NCI-H1436 (cell line): ENCODE data around the gene CHCT1.
A peak's percentile ranks its signal among the peaks of the same experiment; 100 is the strongest.
"Not testable (repeated sequence)": the region's sequence is repeated elsewhere in the genome, so short reads cannot be mapped to it uniquely, and the experiment has no call there.

Experiments used
- DNase-seq: peaks from one replicate; lab custom pipeline; 2025; lab: John Stamatoyannopoulos, UW

CHCT1 gene

DNA sequence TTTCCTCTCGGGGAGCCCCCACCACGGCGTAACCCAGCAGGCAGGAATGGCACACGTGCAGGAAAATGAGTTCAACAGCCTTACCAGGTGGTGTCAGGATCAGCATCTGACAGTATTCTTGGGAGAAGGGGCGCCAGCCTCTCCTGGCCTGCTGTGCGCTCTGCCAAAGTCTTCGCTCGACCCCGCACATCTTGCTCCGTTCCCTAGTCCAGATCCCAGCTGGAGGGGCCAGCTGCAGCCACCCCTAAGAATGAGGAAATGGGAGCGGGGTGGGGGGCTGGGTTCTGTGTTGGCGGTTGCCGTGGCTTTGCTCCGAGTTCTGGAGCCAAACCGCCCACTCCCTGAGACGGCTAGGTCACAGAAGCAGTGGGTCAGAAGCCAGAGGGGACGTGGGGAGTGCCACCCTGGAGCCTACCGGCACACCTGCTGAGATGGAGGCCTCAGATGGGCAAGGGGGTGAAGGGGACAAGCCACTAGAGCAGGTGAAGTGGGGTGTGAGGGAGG lies at the start of gene CHCT1:
Gene CHCT1, plus strand, starts transcription at position 328 of the 504 bp plus-strand sequence. Its CDS starts 104 bp downstream, at position 432.
- no peak for DNase-seq

DNA sequence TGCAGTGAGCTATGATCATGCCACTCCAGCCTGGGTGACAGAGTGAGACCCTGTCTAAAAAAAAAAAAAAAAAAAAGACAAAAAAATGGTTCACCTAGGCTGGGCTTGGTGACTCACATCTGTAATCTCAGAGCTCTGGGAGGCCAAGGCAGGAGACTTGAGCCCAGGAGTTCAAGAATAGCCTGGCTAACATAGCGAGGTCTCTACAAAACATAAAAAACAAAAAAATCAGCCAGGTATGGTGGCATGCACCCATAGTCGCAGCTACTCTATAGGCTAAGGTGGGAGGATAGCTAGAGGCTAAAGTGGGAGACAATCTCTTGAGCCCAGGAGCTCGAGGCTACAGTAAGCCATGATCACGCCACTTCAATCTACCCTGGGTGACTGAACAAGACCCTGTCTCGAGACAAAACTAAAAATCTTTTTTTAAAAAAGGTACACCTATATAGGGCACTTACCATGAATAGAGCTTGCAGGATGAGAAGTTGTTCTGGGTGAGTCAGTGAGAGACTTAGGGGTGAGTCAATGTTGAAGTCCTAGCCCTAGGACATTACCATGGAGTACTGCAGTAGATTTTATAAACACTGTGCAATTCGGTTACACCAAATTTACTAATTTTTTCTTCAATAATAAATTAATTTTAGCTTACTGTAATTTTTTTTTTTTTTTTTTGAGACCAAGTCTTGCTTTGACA lies 49.4 kb upstream of the CHCT1 start:
- no peak for DNase-seq

DNA sequence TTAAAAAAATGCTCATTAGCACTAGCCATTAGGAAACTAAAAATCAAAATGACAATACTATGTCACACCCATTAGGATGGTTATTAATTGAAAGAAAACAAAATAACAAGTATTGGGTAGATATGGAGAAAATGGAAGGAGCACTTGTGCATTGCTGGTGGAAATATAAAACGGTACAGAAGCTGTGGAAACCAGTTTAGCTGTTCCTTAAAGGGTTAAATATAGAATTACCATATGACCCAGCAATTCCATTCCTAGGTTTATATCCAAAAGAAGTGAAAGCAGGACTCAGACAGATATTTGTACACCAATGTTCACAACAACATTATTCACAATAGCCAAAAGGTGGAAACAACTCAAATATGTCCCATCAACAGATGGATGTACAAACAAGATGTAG lies 44.1 kb upstream of the CHCT1 start:
- not testable (repeated sequence) for DNase-seq

DNA sequence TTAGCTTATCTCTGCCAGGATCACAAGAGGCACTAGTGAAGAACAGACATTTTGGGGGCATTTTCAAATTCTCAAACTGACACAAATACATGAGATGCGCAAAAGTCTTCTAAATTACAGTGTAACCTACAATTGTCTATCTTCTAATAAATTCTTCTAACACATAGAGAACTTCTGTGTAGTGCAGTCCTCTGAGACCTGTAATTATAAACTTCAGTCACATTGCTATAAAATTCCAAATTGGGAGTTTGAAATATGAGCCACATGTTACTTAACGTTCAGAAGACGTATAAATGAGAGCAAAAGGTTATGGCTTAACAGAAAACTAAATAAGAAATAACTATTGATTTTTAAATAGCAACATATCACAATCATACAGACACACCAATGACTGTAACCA lies 42.8 kb upstream of the CHCT1 start:
- not testable (repeated sequence) for DNase-seq

DNA sequence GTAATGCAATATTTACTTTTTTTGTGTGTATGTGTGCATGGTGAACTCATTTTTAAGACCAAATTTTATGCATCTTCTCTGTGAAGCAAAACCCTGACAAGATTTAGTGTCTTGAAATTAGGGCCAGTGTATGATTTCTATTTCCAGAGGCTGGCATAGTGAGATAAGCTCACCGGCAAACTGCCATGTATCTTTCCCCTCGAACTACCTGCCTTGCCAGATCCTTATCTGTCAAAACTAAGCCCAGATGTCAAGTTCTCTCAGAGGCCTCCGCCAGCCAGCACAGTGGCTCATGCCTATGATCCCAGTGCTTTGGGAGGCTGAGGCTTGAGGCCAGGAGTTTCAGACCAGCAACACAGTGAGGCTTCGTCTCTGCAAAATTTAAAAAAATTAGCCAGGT lies 40.3 kb upstream of the CHCT1 start:
- no peak for DNase-seq

DNA sequence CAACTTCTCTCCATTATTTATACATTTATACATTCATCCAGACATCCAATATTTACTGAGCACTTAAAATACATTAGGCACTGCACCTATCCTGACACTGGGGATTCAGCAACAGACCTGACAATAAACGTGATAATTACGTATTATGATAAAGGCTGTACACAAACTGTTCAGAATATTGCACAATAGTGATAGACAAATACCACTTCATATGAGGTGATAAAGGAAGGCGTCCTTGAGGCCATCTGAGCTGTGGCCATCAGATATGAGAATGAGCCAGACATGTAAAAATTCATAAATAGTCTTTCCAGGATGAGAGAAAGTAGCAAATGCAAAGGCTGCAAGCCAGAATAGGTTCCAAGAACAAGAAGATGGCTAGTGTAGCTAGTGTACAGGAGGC lies 38.9 kb upstream of the CHCT1 start:
- peak; percentile 51 for DNase-seq

DNA sequence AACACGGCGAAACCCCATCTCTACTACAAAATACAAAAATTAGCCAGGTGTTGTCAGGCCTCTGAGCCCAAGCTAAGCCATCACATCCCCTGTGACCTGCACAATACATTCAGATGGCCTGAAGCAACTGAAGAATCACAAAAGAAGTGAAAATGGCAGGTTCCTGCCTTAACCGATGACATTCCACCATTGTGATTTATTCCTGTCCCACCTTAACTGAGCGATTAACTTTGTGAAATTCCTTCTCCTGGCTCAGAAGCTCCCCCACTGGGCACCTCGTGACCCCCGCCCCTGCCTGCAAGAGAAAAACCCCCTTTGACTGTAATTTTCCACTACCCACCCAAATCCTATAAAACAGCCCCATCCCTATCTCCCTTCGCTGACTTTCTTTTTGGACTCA lies 37.4 kb upstream of the CHCT1 start:
- DNase-seq = not testable (repeated sequence)

DNA sequence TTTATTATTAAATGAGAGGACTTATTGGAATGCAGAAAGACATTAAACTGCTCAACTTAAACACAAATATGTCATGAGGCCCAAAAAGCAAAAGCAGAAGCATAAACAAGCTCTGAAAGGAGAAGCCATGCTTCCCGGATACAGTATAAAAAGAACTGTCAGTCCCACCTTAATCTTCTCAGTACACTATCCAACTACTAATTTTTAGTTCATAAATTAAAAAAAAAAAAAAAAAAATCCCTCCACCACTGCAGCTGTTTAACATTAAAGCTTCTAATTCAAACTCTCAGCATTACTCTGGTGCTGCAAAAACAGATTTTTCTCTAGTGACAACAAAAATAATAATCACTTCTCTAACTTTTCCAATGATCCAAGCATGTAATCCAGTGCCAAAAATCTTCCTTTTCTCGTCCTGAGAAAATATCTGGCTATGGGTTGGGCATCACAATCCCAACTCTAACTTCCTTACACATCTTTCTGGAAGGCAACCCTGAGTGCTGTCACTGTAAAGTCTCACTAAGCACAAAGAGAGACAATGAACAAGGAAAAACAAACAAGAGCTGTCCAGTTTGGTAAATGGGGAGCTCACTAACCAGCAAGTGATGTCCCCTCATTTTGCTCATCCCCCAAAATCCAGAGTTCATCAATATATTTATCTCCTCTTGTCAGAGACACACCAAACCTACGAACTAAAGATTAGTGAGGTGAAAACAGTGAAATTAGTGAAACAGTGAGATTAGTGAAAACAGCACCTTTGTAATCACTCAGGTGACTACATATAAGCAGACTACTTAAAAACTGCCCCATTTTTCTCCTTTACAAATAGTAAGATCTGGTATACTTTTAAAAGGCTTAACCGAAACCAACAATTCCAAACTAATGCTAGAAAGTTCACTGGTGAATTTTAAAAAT lies 35.9 kb upstream of the CHCT1 start:
- no peak for DNase-seq

DNA sequence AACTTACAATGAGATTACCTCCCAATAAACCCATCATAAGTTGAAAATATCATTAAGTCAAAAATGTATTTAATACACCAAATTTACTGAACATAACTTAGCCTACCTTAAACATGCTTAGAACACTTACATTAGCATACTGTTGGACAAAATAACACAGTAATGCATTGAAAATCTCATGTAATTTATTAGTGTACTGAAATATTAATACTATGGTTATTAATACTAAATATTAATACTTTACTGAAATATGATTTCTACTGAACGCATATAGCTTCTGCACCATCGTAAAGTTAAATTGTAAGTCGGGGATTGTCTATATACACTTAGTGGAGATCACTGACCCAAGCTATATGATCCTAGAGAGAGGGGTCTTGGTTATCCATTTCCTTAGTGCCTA lies 34.6 kb upstream of the CHCT1 start:
- DNase-seq = no peak

DNA sequence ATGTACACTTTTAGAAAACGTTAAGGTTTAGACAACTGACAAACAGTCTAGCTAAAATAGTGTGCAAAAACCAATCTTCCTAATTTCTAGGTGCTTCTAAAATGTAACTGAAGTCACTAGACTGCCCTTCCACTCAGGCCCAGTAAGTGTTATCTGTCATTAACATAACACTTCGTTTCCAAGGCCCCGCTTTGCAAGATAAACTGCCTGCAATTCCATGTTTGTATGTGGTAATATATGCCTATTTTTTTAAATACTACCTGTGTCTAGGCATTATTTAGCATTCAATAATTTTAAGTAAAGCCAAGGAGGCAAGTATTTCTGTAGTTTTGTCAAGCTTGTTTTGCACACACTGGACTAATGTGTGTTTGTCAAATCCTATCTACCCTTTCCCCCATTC lies 33.5 kb upstream of the CHCT1 start:
- no peak for DNase-seq

DNA sequence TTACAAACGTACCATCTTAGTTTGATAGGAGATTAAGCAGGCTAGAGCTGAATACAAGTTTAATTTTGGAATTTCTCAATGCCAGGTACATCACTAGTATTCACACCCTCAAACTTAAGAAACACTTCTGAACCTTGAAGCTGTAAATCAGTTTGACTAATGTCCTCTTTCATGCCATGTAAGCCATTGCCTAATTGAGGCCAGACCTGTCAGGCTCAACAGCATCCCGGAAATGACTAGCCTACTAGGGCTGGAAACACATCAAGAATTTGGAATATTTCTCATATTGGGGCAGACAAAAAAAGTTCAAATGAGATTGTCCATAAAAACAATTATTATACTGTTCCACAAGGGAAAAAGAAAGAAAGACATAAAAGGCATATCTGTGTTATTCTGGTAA lies 32.1 kb upstream of the CHCT1 start:
- DNase-seq = no peak

DNA sequence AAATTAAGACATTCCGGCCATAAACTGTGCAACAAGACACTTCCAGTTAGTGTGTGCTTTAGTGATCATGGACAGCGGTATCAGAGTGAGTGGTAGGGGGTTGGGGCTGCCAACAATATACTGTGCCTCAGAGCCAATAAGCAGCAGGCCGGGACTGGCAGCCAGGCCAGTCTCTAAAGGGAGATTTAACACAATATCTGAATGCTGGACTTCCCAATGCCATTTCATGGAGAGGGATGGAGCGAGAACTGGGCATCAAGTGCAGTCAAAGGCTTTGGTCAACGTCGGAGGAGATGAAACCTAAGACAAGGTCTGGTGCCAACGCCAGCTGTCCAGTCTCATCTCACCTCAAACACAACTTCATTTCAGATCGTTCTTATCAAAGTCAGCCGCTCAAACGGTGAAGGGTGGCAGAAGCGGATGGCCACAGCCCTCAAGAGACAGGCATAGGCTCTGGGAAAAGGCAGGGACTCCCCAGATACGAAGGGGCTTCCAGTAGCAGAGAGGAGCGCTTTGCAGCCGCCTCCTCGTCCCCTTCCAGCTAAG lies 31.3 kb upstream of the CHCT1 start:
- DNase-seq = no peak

DNA sequence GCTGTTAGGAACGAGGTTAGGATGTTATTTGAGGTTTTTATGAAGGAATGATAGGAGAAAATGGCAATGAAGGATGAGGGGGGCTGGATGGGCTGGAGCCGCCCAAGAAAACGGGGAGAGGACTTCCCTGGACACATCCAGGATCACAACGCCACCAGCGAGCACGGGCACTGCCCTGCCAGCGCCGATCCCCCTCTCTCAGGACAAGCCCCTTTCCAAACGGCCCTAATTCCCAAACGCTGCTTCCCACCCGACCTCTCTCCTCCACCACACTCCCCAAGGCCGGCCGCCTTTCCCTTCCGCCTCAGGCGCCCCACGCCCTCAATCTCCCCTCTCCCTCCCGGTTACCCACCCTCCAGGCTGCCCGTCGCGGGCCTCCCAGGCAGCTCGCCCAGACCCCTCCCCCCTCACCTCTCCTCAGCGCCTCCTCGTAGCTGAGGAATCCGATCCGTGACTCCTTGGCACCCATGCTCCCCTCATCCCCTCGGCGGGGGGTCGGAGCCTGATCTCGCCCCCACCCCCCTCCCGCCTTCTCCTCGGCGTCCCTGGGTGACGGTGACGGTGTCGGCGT lies 30.7 kb upstream of the CHCT1 start:
- DNase-seq = peak; percentile 91

DNA sequence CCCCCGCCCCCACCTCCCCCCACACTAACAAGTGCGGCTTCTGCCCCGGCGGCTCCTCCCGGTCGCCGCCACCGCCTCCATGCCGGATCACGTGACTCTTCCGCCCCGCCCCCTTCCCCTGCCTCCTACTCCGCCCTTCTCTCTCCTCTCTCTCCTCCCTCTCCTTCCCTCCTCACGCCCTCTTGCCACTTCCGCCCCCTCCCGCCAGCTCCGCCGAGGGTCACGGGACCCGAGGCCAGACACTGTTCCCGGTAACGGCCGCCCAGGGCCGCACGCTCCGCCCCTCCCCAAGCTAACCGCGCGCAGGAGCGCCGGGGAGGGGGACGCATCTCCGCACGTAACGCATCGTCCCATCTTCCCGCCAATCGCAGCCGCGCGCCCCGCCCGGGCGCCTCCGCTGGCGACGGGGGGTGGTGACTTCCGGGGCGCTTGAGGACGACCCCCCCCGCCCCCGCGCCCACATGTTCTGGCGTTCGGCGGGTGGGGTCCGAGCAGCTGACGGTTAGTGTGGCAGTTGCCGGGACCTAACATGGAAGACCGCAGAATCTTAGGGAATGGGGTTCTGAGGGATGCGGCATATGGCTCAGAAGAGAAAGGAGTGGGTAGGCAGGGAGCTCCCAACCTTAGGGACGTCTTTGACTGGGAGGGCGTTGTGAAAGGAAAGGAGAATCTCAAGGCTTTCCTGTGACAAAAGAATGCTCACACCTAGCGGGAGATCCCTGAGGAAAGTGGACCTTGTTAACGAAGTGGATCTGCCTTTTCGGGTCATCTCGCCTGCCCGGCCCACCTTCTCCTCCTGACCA lies 30.0 kb upstream of the CHCT1 start, which contains the start of gene USP32:
Gene USP32, minus strand, starts transcription at position 92 of the 803 bp plus-strand sequence. CDS start 194 bp downstream, outside the sequence.
- peak; percentile 98 for DNase-seq

DNA sequence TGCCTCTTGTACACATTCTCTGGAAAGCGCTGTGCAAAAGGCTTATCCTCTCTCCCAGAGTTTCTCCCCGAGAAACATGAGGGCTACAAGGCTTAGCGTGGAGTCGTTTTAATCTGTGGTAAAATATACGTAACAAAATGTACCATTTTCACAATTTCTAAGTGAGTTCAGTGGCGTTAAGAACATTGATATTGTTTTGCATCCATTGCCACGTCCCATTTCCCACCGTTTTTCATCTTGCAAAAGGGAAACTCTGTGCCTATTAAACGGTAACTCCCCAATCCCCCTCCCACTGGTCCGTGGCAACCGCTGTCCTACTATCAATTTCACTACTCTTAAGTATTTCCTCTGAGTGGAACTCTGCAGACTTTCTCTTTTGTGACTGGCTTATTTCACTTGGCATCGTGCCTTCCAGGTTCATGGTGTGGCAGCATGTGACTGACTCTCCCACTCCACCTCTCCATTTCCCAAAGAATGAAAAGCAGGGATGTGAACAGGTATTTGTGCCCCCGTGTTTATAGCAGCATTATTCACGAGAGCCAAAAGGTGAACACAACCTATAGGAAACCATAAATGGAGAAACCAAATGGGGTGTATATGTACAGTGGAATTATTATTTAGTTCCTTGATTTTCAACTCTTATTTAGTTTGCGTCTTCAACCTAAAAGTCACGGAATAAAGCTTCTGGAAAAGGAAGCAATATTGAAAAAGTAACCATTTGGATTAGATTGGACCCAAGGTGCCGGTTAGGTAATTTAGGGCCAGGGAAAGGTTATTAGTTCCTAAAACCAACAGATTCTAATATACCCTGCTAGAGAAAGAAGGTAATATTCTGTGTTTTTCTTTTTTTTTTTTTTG lies 29.2 kb upstream of the CHCT1 start:
- DNase-seq = peak; percentile 38

DNA sequence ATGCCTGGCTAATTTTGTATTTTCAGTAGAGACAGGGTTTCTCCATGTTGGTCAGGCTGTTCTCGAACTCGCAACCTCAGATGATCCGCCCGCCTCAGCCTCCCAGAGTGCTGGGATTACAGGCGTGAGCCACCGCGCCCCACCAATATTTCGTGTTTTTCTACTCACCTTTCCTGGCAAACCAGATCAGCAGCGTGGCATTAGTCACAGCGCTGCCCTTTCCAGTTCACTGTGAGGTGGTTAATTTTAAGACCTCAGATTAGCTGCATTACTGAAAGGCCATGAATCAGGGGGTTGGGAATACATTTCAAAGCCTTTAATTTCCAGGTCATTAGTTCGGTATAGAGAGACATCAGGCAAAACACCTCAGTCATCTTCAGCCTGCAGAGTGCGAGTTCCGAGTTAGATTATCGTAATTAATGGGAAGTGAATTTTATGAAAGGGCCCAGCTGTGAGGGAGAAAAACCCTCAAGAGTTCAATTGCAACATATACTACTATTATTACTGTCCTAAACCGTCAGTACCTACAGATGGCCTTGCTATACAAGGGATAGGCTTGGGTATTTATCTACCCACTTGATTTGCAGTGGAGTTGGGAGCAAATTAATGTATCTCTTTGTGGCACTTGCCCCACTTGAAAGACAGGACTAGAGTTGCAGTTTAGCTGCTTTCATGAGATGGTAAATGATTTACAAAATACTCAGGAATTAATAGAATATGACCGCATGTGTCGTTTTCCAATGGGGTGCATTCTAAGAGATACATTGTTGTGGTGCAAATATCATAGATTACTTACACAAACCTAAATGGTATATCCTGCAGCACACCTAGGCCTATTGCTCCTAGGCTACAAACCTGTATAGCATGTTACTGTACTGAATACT lies 28.2 kb upstream of the CHCT1 start:
- no peak for DNase-seq

DNA sequence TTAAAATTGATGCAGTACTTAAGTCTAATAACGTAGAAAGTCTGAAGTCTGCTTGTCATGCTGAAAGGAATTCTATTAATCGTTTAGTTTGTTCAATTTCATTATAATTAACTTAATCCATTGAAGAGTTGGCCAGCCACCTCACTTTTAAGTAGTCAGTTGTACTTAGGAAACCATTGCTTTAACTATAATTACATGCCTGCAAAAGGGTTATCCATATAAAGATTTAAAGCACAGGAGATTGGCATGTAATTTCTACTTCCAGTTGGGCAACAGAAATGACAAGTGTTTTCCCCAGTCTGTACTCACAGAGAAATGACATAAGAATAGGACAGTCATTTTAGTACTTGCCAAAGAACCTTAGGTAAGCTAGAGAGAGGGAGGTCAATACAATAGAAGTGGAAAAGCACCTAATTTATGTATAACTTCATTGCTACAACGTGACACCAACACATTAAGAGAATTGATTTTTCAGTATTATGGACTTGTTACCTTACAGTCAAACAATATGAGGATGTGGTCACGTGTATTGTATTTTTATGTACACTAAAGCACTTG lies 26.7 kb upstream of the CHCT1 start:
- DNase-seq = no peak

DNA sequence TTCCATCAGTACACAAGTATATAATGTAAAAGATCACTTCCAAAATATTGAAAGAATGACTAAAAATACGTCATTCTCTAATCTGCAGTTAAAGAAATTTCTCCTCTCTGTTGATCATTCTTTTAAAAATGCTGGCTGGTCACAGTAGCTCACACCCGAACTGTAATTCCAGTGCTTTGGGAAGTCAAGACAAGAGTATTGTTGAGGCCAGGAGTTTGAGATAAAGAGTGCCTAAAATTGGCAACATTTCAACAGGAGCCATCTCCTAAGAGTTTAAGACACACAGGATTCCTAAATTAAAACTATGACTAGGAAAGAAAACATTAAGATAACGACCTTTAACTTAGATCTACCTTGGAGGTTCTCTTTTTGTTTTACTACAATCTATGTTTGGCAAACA lies 25.9 kb upstream of the CHCT1 start:
- no peak for DNase-seq
